ENCODE measurements around the gene LRRC63. TPM values are rescaled to one million over a fixed set of nuclear protein-coding genes. Genes with fewer than 3 reads are reported as not detected.

The LRRC63 gene
- total and polyA plus RNA-seq, 9 of the 15 experiments (the other 6 are each of a cell fraction or from before 2014, with no cell fraction given) = 0.07 to 0.41 (median 0.24) TPM; not detected in 1

- TF ChIP-seq ZNF408 (CRISPR knock-in tag; IDR thresholded peaks at IDR 0.05; ENCODE audit: low read depth) = no peak
- TF ChIP-seq, protein P1, sequence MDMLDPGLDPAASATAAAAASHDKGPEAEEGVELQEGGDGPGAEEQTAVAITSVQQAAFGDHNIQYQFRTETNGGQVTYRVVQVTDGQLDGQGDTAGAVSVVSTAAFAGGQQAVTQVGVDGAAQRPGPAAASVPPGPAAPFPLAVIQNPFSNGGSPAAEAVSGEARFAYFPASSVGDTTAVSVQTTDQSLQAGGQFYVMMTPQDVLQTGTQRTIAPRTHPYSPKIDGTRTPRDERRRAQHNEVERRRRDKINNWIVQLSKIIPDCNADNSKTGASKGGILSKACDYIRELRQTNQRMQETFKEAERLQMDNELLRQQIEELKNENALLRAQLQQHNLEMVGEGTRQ (CRISPR knock-in tag; IDR thresholded peaks at IDR 0.05) = no peak
- no peak for TF ChIP-seq KLF16 (IDR thresholded peaks at IDR 0.05)
- TF ChIP-seq ZNF668 (CRISPR knock-in tag; IDR thresholded peaks at IDR 0.05) = no peak
- TF ChIP-seq CBFB (CRISPR knock-in tag; IDR thresholded peaks at IDR 0.05) = no peak
- TF ChIP-seq PPARD (CRISPR knock-in tag; IDR thresholded peaks at IDR 0.05) = no peak
- TF ChIP-seq WHSC1 (IDR thresholded peaks at IDR 0.05; ENCODE audit: low read length) = no peak
- TF ChIP-seq HDAC1 (IDR thresholded peaks at IDR 0.05) = no peak; a peak in 1 of 4 replicates
- peak; percentile 32; the same call in 1 of the 2 replicates for TF ChIP-seq ATF3 (IDR thresholded peaks at IDR 0.05)
- no peak for TF ChIP-seq ATF3 (CRISPR knock-in tag; conservative IDR thresholded peaks at IDR 0.05)
- no peak for TF ChIP-seq ZNF785 (CRISPR knock-in tag; IDR thresholded peaks at IDR 0.05)
- TF ChIP-seq SMARCB1 (IDR thresholded peaks at IDR 0.05; ENCODE audit: insufficient read length, low read depth) = no peak
- TF ChIP-seq ZNF511 (CRISPR knock-in tag; IDR thresholded peaks at IDR 0.05) = no peak
- no peak for TF ChIP-seq ZSCAN32 (CRISPR knock-in tag; IDR thresholded peaks at IDR 0.05)
- TF ChIP-seq RB1 (IDR thresholded peaks at IDR 0.05; ENCODE audit: low read depth) = no peak
- TF ChIP-seq, protein P2, sequence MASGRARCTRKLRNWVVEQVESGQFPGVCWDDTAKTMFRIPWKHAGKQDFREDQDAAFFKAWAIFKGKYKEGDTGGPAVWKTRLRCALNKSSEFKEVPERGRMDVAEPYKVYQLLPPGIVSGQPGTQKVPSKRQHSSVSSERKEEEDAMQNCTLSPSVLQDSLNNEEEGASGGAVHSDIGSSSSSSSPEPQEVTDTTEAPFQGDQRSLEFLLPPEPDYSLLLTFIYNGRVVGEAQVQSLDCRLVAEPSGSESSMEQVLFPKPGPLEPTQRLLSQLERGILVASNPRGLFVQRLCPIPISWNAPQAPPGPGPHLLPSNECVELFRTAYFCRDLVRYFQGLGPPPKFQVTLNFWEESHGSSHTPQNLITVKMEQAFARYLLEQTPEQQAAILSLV (tag; IDR thresholded peaks at IDR 0.05) = no peak
- TF ChIP-seq, protein P3, sequence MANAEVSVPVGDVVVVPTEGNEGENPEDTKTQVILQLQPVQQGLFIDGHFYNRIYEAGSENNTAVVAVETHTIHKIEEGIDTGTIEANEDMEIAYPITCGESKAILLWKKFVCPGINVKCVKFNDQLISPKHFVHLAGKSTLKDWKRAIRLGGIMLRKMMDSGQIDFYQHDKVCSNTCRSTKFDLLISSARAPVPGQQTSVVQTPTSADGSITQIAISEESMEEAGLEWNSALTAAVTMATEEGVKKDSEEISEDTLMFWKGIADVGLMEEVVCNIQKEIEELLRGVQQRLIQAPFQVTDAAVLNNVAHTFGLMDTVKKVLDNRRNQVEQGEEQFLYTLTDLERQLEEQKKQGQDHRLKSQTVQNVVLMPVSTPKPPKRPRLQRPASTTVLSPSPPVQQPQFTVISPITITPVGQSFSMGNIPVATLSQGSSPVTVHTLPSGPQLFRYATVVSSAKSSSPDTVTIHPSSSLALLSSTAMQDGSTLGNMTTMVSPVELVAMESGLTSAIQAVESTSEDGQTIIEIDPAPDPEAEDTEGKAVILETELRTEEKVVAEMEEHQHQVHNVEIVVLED (CRISPR knock-in tag; IDR thresholded peaks at IDR 0.05) = no peak
- peak; percentile 82 for TF ChIP-seq ARID1B (IDR thresholded peaks at IDR 0.05)
- TF ChIP-seq ARNT (IDR thresholded peaks at IDR 0.05) = no peak
- TF ChIP-seq KHSRP (IDR thresholded peaks at IDR 0.05) = no peak
- TF ChIP-seq EZH2 (IDR thresholded peaks at IDR 0.05; ENCODE audit: borderline replicate concordance, low read depth, low read length) = no peak
- TF ChIP-seq NR0B1 (IDR thresholded peaks at IDR 0.05; ENCODE audit: partially characterized antibody) = no peak
- TF ChIP-seq HDAC6 (IDR thresholded peaks at IDR 0.05; ENCODE audit: low read depth, low read length) = no peak
Measured at GRCh38 chr13:46211116-46211482, 629 bp upstream of the LRRC63 start (continued).

All from K562 (cell line).